Mesangial cell (primary cell): ENCODE measurements around the gene SPATA19. TPM values are rescaled to one million over a fixed set of nuclear protein-coding genes. Genes with fewer than 3 reads are reported as not detected.

ENCODE experiments used
- total RNA-seq: library from RNA; depleted of rRNA; stranded (reverse); fragments of >200 nt; gene quantifications from 2 replicates; pipeline ENCODE4 v1.2.3, GENCODE V29; 2015

The SPATA19 gene
- not detected in 2 replicates for total RNA-seq

GRCh38 chr11:133845413-133845812 lies at the start of gene SPATA19:
Gene SPATA19 (minus strand): TSS chr11:133845513. CDS start chr11:133845446, 67 bp downstream.

Other genes with a start within 250 kb of the SPATA19 start
- gene IGSF9B, start 111.5 kb upstream of the SPATA19 start, total RNA-seq: 1.1 and 2.9 TPM in 2 replicates
- gene JAM3, start 223.6 kb upstream of the SPATA19 start, total RNA-seq: 23.5 and 31.1 TPM in 2 replicates